OCI-LY3 (cell line): ENCODE results near the gene AK9.

Experiments used
- H2AFZ ChIP-seq: fragments of 200-600, 300-600 bp; shearing (Covaris generic); 2 replicates; pipeline ENCODE4 v1.6.0; 2014; ENCODE audit warnings: antibody characterized with exemption, low read depth, low read length
- H3K27ac ChIP-seq: fragments of 200-600, 300-600 bp; sonication (generic); 2 replicates; pipeline ENCODE4 v1.5.1; 2014; ENCODE audit warnings: mild to moderate bottlenecking, low read length, moderate library complexity, mixed read lengths
- H3K27me3 ChIP-seq: fragments of 200-600, 300-600 bp; sonication (generic); 2 replicates; pipeline ENCODE4 v1.6.1; 2014; ENCODE audit warnings: low read depth, low read length, mixed read lengths
- H3K36me3 ChIP-seq: fragments of 200-600, 300-600 bp; sonication (generic); replicated peaks from 2 replicates; pipeline ENCODE3; 2014; ENCODE audit warnings: low read depth, low read length, mixed read lengths
- H3K4me1 ChIP-seq: fragments of 300-600, 200-600 bp; sonication (generic); 2 replicates; pipeline ENCODE4 v1.6.1; 2014; ENCODE audit warnings: low read length, mixed read lengths
- H3K4me2 ChIP-seq: fragments of 200-600, 300-600 bp; sonication (generic); 2 replicates; pipeline ENCODE4 v1.6.1; 2014; ENCODE audit warnings: low read length, mixed read lengths
- H3K4me3 ChIP-seq: fragments of 300-600, 200-600 bp; sonication (generic); 2 replicates; pipeline ENCODE4 v1.5.1; 2014; ENCODE audit warnings: antibody characterized with exemption, mild to moderate bottlenecking, low read length, moderate library complexity
- H3K79me2 ChIP-seq: fragments of 300-600, 200-600 bp; shearing (Covaris generic); 2 replicates; pipeline ENCODE4 v1.6.1; 2014; ENCODE audit warnings: mild to moderate bottlenecking, low read length, mixed read lengths
- H3K9ac ChIP-seq: fragments of 300-600, 200-600 bp; shearing (Covaris generic); 2 replicates; pipeline ENCODE4 v1.6.0; 2014; ENCODE audit warnings: mild to moderate bottlenecking, low read length, moderate library complexity
- H3K9me3 ChIP-seq: fragments of 200-600, 300-600 bp; shearing (Covaris generic); 2 replicates; pipeline ENCODE4 v1.6.1; 2014; ENCODE audit warnings: low read length, mixed read lengths; ENCODE audit not compliant: insufficient read depth
- H4K20me1 ChIP-seq: fragments of 200-600, 300-600 bp; sonication (generic); 2 replicates; pipeline ENCODE4 v1.6.1; 2016; ENCODE audit warnings: low read length, mixed read lengths; ENCODE audit not compliant: insufficient read depth
- CTCF ChIP-seq: fragments of 200-600, 300-600 bp; sonication (generic); IDR thresholded peaks from 2 replicates; pipeline ENCODE4 v1.5.1; 2014; ENCODE audit warnings: antibody characterized with exemption, low read length, low read depth
- EZH2phosphoT487 ChIP-seq: fragments of 200-600 bp; shearing (Covaris generic); IDR thresholded peaks from 2 replicates; pipeline ENCODE4 v1.6.1; 2018; ENCODE audit warnings: antibody characterized with exemption, mixed run types, low read depth

The AK9 gene

GRCh38 chr6:109653264-109653663 lies 37.7 kb downstream of the AK9 start:
- Histone ChIP-seq H3K9me3 (no peaks in the 10 kb centered on the region), H4K20me1 (no peaks in the 10 kb centered on the region), H3K27ac (no peak overlapping the region), H3K27me3 (no peaks in the 10 kb centered on the region), H3K4me3 (no peak overlapping the region), H3K79me2 (no peaks in the 10 kb centered on the region), H3K4me1 (no peaks in the 10 kb centered on the region), H3K4me2 (no peak overlapping the region), H3K36me3 (no peaks in the 10 kb centered on the region), H2AFZ (no peak overlapping the region), H3K9ac (no peak overlapping the region)
- TF ChIP-seq EZH2phosphoT487 (no peak), CTCF (no peak)

GRCh38 chr6:109644131-109644530 lies 46.9 kb downstream of the AK9 start:
- no peak for TF ChIP-seq CTCF
- TF ChIP-seq EZH2phosphoT487 = no peak
- no peaks in the 10 kb centered on the region for H3K27me3 ChIP-seq
- H3K79me2 ChIP-seq = no peaks in the 10 kb centered on the region
- no peaks in the 10 kb centered on the region for H3K9me3 ChIP-seq
- H3K9ac ChIP-seq = no peak overlapping the region
- H3K36me3 ChIP-seq = no peaks in the 10 kb centered on the region
- H3K4me1 ChIP-seq = no peaks in the 10 kb centered on the region
- H3K4me3 ChIP-seq = no peak overlapping the region
- no peak overlapping the region for H3K4me2 ChIP-seq
- H4K20me1 ChIP-seq = no peaks in the 10 kb centered on the region
- H2AFZ ChIP-seq = no peak overlapping the region
- H3K27ac ChIP-seq = no peak overlapping the region

- Histone ChIP-seq H3K9ac (no peak overlapping the region), H3K4me1 (peaks cover 13% of the 10 kb centered on the region), H3K4me3 (no peak overlapping the region), H3K27ac (no peak overlapping the region), H3K36me3 (no peaks in the 10 kb centered on the region), H3K79me2 (no peaks in the 10 kb centered on the region), H3K9me3 (no peaks in the 10 kb centered on the region), H4K20me1 (no peaks in the 10 kb centered on the region), H2AFZ (no peak overlapping the region), H3K27me3 (no peaks in the 10 kb centered on the region), H3K4me2 (peak overlapping the region; percentile 27; the same call in 1 of the 2 replicates)
- TF ChIP-seq CTCF (no peak), EZH2phosphoT487 (no peak)
Observed at GRCh38 chr6:109632405-109632804, 58.6 kb downstream of the AK9 start.

GRCh38 chr6:109631403-109631802 lies 59.6 kb downstream of the AK9 start:
- Histone ChIP-seq H3K9ac (no peak overlapping the region), H3K4me2 (no peak overlapping the region), H3K36me3 (no peaks in the 10 kb centered on the region), H4K20me1 (no peaks in the 10 kb centered on the region), H2AFZ (no peak overlapping the region), H3K27ac (no peak overlapping the region), H3K79me2 (no peaks in the 10 kb centered on the region), H3K27me3 (no peaks in the 10 kb centered on the region), H3K4me3 (no peak overlapping the region), H3K9me3 (no peaks in the 10 kb centered on the region), H3K4me1 (peaks cover 13% of the 10 kb centered on the region)
- TF ChIP-seq EZH2phosphoT487 (no peak), CTCF (no peak)
